ENCODE data around the gene MAD2L2.

- no peak for TF ChIP-seq EP300 (IDR thresholded peaks at IDR 0.05)
- no peak for TF ChIP-seq POLR2AphosphoS5 (IDR thresholded peaks at IDR 0.05)
- TF ChIP-seq, protein P1, sequence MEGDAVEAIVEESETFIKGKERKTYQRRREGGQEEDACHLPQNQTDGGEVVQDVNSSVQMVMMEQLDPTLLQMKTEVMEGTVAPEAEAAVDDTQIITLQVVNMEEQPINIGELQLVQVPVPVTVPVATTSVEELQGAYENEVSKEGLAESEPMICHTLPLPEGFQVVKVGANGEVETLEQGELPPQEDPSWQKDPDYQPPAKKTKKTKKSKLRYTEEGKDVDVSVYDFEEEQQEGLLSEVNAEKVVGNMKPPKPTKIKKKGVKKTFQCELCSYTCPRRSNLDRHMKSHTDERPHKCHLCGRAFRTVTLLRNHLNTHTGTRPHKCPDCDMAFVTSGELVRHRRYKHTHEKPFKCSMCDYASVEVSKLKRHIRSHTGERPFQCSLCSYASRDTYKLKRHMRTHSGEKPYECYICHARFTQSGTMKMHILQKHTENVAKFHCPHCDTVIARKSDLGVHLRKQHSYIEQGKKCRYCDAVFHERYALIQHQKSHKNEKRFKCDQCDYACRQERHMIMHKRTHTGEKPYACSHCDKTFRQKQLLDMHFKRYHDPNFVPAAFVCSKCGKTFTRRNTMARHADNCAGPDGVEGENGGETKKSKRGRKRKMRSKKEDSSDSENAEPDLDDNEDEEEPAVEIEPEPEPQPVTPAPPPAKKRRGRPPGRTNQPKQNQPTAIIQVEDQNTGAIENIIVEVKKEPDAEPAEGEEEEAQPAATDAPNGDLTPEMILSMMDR (IDR thresholded peaks at IDR 0.05): no peak
Observed at GRCh38 chr1:11652203-11652780, 28.7 kb downstream of the MAD2L2 start.

All from upper lobe of left lung (tissue), 4 donors.